ENCODE results near the gene LUC7L.
"Not testable (repeated sequence)": the region's sequence is repeated elsewhere in the genome, so short reads cannot be mapped to it uniquely, and the experiment has no call there.

Gene LUC7L

GRCh38 chr16:260326-260725 lies 31.1 kb upstream of the LUC7L start:
- H3K9ac ChIP-seq (ENCODE audit: low read depth, low read length): no peak overlapping the region
- H3K27me3 ChIP-seq (ENCODE audit: insufficient read depth, low read length, poor library complexity): no peaks in the 10 kb centered on the region
- H4K20me1 ChIP-seq (ENCODE audit: insufficient read depth, low read length): no peaks in the 10 kb centered on the region
- DNase-seq (no peak), ATAC-seq (ENCODE audit: insufficient read depth, low read depth) (no peak)
- no peaks in the 10 kb centered on the region for H3K9me3 ChIP-seq (ENCODE audit: insufficient read depth, low read length, severe bottlenecking)
- no peaks in the 10 kb centered on the region for H3K79me2 ChIP-seq (ENCODE audit: insufficient read depth, low read length)
- no peak overlapping the region for H3K4me2 ChIP-seq (ENCODE audit: insufficient read depth, low read length)
- no peak for TF ChIP-seq EZH2 (IDR thresholded peaks at IDR 0.05; ENCODE audit: borderline replicate concordance, low read depth, low read length, severe bottlenecking)
- no peak for TF ChIP-seq CTCF (IDR thresholded peaks at IDR 0.05; ENCODE audit: borderline replicate concordance, extremely low read depth, low read length, poor library complexity, severe bottlenecking)
- H3K4me3 ChIP-seq (ENCODE audit: low read depth in 1 of 2, low read length in 2 of 2): no peak overlapping the region
- peaks cover 58% of the 10 kb centered on the region for H3K36me3 ChIP-seq (ENCODE audit: insufficient read depth, low read length)
- no peak overlapping the region for H3K27ac ChIP-seq (ENCODE audit: low read length)
- H2AFZ ChIP-seq (ENCODE audit: low read depth, low read length): no peak overlapping the region
- H3K4me1 ChIP-seq (ENCODE audit: insufficient read depth, low read length): no peaks in the 10 kb centered on the region

GRCh38 chr16:259814-260253 lies 30.6 kb upstream of the LUC7L start:
- no peak for TF ChIP-seq CTCF (IDR thresholded peaks at IDR 0.05; ENCODE audit: borderline replicate concordance, extremely low read depth, low read length, poor library complexity, severe bottlenecking)
- TF ChIP-seq EZH2 (IDR thresholded peaks at IDR 0.05; ENCODE audit: borderline replicate concordance, low read depth, low read length, severe bottlenecking): no peak
- H3K27ac ChIP-seq (ENCODE audit: low read length): no peak overlapping the region

GRCh38 chr16:259226-259625 lies 30.0 kb upstream of the LUC7L start:
- Histone ChIP-seq H3K79me2 (ENCODE audit: insufficient read depth, low read length) (no peaks in the 10 kb centered on the region), H3K4me2 (ENCODE audit: insufficient read depth, low read length) (no peak overlapping the region), H3K36me3 (ENCODE audit: insufficient read depth, low read length) (peaks cover 53% of the 10 kb centered on the region), H3K4me3 (ENCODE audit: low read depth in 1 of 2, low read length in 2 of 2) (no peak overlapping the region), H4K20me1 (ENCODE audit: insufficient read depth, low read length) (no peaks in the 10 kb centered on the region), H3K27me3 (ENCODE audit: insufficient read depth, low read length, poor library complexity) (no peaks in the 10 kb centered on the region), H3K4me1 (ENCODE audit: insufficient read depth, low read length) (no peaks in the 10 kb centered on the region), H3K27ac (ENCODE audit: low read length) (no peak overlapping the region), H2AFZ (ENCODE audit: low read depth, low read length) (no peak overlapping the region), H3K9me3 (ENCODE audit: insufficient read depth, low read length, severe bottlenecking) (no peaks in the 10 kb centered on the region), H3K9ac (ENCODE audit: low read depth, low read length) (no peak overlapping the region)
- ATAC-seq (ENCODE audit: insufficient read depth, low read depth) (no peak), DNase-seq (no peak)
- TF ChIP-seq EZH2 (IDR thresholded peaks at IDR 0.05; ENCODE audit: borderline replicate concordance, low read depth, low read length, severe bottlenecking) (no peak), CTCF (IDR thresholded peaks at IDR 0.05; ENCODE audit: borderline replicate concordance, extremely low read depth, low read length, poor library complexity, severe bottlenecking) (no peak)

More at GRCh38 chr16:259814-260253, 30.6 kb upstream of the LUC7L start:
- no peaks in the 10 kb centered on the region for H4K20me1 ChIP-seq (ENCODE audit: insufficient read depth, low read length)
- ATAC-seq (ENCODE audit: insufficient read depth, low read depth) (no peak), DNase-seq (no peak)
- H2AFZ ChIP-seq (ENCODE audit: low read depth, low read length): no peak overlapping the region
- H3K27me3 ChIP-seq (ENCODE audit: insufficient read depth, low read length, poor library complexity): no peaks in the 10 kb centered on the region
- H3K4me2 ChIP-seq (ENCODE audit: insufficient read depth, low read length): no peak overlapping the region
- H3K79me2 ChIP-seq (ENCODE audit: insufficient read depth, low read length): no peaks in the 10 kb centered on the region
- H3K4me3 ChIP-seq (ENCODE audit: low read depth in 1 of 2, low read length in 2 of 2): no peak overlapping the region
- H3K36me3 ChIP-seq (ENCODE audit: insufficient read depth, low read length): peaks cover 58% of the 10 kb centered on the region
- no peaks in the 10 kb centered on the region for H3K4me1 ChIP-seq (ENCODE audit: insufficient read depth, low read length)
- H3K9me3 ChIP-seq (ENCODE audit: insufficient read depth, low read length, severe bottlenecking): no peaks in the 10 kb centered on the region
- no peak overlapping the region for H3K9ac ChIP-seq (ENCODE audit: low read depth, low read length)

- not testable (repeated sequence) for H3K27me3 ChIP-seq (ENCODE audit: insufficient read depth, low read length, poor library complexity); ATAC-seq (ENCODE audit: insufficient read depth, low read depth); H3K4me3 ChIP-seq (ENCODE audit: low read depth in 1 of 2, low read length in 2 of 2); H3K4me2 ChIP-seq (ENCODE audit: insufficient read depth, low read length); H4K20me1 ChIP-seq (ENCODE audit: insufficient read depth, low read length); H3K79me2 ChIP-seq (ENCODE audit: insufficient read depth, low read length); H3K27ac ChIP-seq (ENCODE audit: low read length); H3K4me1 ChIP-seq (ENCODE audit: insufficient read depth, low read length); H2AFZ ChIP-seq (ENCODE audit: low read depth, low read length); H3K9me3 ChIP-seq (ENCODE audit: insufficient read depth, low read length, severe bottlenecking); DNase-seq; H3K9ac ChIP-seq (ENCODE audit: low read depth, low read length)
- peaks cover 48% of the 10 kb centered on the region for H3K36me3 ChIP-seq (ENCODE audit: insufficient read depth, low read length)
Measured at GRCh38 chr16:258091-258490, 28.8 kb upstream of the LUC7L start.

All from DND-41 (cell line).